Erythroblast (primary cell): ENCODE measurements around the gene GPR87.

Source experiments
- GATA1 ChIP-seq: IDR thresholded peaks from 2 replicates; pipeline ENCODE4 v1.6.1; 2011; ENCODE audit warnings: low read depth, mild to moderate bottlenecking, control low read depth, low read length, moderate library complexity
- POLR2A ChIP-seq: IDR thresholded peaks from 2 replicates; pipeline ENCODE4 v1.6.1; 2011; ENCODE audit warnings: mild to moderate bottlenecking, low read length

- no peak for TF ChIP-seq POLR2A
- TF ChIP-seq GATA1, result no peak
These were observed 14.3 kb upstream of the GPR87 start for GRCh38 chr3:151330899-151331298.
